HG03039 (cell line): ENCODE data around the gene LGALS9.

ENCODE experiments used
- ATAC-seq: cut with Tn5 transposase; IDR thresholded peaks from one replicate; pipeline ENCODE4 v1.9.1; 2021; ENCODE audit warnings: mild to moderate bottlenecking, moderate library complexity; ENCODE audit not compliant: unreplicated experiment

The LGALS9 gene

DNA sequence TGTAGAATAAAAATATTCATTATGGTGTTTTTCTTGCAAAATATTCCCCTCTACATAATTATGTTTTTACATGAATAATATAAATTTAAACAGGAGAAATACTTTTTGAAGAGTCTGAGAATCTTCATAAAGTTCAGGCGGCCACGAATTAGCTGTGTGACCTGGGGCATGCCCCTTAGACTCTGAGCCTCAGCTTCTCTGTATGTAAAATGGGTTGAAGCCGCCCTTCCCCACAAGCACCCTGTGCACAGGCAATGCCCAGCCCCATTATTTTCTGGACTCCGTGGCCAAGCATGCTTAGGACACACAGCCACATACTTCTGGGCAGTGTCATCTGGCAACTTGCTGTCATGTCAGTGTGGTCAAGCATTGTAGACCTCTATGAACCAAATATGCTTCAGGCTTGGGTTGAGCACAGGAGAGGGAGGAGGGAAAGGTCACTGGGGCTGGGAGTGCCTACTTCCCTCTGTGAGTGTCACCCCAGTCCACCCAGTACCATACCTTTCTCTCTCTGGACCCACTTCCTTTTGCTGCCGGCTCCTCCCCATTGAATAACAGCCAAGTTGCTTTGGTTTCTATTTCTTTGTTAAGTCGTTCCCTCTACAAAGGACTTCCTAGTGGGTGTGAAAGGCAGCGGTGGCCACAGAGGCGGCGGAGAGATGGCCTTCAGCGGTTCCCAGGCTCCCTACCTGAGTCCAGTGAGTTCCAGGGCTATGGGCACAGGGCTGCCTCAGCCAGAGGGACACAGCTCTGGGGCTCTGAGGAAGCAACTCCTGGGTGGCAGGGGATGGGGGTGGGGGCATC is at the start of gene LGALS9:
Gene LGALS9 (plus strand): TSS at position 582 of the 804 bp plus-strand sequence. CDS start 78 bp downstream, at position 660.
- ATAC-seq: no peak

DNA sequence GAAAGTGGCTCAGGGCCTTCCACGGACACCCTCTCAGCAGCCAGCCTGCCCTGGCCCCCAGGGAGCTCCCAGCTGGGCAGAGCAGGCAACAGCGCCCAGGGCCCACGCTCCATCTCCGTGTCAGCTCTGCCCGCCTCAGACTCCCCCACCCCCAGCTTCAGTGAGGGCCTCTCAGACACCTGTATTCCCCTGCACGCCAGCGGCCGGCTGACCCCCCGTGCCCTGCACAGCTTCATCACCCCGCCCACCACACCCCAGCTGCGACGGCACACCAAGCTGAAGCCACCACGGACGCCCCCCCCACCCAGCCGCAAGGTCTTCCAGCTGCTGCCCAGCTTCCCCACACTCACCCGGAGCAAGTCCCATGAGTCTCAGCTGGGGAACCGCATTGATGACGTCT is 48.3 kb upstream of the LGALS9 start:
- no peak for ATAC-seq

DNA sequence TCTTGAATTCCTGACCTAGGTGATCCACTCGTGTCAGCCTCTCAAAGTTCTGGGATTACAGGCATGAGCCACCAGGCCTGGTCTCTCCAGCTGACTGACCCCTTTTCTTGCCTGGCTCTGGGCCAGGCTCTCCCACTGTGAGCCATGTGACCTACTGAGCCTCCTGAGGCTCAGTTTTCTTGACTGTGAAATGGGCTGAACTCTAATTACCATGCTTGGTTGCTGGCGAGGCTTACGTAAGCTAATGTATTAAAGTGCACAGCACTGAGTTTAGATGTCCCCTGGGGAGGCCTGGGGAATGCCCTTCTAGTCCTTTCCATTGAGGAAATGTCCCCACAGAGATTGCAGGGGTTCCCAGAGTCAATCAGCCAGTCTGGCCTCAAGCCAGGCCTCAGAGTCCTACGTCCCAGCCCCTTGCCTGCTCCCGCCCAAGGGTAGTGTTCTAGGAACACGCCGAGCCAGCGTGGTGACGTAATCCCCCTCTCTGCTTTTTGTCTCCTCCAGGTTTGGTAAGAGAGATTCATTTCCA is 45.8 kb upstream of the LGALS9 start:
- no peak for ATAC-seq

DNA sequence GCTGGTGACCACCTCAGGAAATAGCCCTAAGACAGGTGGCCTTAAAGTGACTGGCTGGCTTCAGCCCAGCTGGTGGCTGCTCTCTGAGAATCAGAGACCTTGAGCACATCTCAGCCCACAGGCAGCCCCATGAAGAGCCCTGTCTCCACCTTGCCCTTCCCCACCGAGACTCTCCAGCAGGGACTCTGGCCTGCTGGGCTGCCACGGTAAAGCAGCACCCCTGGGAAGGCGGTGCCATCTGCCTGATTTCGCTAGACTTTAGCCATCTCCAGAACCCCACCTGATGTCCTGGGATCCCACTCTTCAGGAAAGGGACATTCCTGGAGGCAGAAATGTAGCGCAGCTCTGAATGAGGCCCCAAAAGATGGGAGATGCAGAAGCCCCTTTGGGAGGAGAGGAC is 45.2 kb upstream of the LGALS9 start:
- no peak for ATAC-seq

DNA sequence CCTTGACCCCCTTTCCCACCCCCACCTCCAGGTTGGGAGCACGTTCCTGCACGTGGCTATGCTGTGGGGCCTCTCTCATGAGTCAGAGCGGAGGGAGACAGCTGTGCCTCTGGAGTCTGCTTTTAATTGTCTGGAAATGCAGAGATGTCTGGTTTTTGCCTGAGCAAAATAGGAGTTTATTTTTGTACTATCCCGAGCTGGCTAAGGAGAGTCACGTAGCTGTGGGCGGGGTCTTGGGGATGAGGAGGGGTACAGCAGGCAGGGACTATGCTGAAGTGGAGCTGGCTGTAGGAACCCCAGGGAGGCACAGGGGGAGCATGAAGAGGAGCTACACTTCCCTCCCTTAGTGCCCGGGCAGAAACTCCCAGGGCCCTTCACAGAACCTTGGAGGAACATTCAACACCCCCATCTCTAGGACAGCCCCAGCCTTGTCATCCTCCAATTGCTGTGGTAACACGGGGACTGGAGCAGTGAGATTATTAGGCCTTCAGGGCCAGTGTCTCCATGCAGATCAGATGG is 44.7 kb upstream of the LGALS9 start:
- no peak for ATAC-seq

DNA sequence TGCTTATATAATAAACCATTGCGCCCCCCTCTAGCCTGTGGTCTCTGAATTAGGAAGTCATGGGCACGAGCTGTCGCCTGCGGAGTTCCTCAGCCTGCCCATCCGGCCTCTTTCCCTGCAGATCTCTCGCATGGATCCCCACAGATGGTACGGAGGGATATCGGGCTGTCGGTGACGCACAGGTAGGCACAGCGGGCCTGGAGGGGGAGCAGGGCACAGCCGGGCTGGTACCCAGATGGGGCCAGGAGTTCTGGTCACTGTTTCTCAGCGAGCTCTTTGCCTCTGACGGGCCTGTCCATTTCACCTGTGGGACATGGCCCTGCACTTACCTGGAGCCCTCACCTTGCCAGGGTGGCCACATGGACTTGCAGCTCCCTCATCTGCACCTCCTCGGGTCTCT is 42.6 kb upstream of the LGALS9 start:
- no peak for ATAC-seq

DNA sequence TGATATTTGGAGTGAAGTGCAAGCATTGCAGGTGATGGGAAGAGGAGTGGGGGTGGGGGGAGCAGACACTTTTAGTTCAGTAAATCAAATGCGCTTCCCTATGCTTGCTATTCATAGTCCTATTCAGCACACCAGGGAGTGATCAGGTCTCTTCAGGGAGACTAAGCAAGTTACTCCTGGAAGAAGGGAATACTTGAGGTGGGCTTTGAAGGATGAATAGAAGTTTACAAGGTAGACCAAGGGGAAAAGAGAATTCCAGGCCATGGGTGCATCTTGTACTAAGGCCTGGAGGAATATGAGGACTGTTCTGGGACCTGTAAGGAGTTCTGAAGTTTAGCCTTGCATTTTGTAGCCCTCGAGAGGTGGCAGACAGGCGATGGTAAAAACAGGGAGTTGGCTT is 40.1 kb upstream of the LGALS9 start:
- ATAC-seq: no peak

DNA sequence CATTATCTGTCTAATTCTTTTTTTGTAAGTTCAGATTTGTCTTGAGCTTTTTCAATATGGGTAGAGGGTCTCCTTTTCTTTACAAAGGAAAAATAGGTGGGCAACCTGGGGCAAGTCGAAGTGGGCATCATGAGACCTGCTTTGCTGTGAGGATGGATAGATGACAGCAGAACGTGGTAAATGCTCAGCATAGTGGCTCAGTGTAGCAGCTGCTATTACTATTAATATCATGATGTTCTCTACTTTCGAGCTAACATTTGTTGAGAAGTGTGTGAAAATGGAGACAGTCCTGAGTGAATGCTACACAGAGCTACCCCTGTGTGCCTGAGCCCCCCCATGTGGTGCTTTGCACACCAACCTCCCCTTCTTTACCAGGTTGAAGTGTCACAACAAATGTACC is 39.0 kb upstream of the LGALS9 start:
- no peak for ATAC-seq

DNA sequence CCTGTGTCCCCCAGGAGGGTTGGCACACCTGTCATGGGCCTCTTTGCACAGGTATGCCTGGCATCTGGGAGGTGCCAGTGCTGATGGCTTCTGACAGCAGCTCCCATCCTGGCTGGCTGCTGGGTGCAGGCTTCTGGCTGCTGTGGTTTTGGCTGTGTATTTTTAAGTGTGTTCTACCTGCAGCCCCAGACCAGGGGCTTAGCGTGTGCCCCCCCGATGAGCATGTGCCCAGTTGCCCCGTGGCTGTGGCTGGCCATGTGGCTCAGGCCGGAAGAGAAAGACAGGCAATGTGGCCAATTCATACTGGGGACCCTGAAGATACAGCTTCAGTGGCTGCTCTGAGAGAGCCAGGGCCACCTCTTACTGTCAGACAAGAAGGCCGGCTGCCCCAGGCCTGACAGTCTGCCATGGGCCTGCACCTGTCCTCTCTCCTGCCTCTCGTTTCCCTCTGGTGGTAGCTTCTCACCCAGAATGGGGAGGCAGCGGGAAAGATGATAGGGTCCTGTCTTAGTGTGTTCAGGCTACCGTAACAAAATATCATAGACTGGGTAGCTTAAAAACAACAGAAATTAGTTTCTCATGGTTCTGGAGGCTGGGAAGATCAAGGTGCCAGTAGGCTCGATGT is 37.6 kb upstream of the LGALS9 start:
- no peak for ATAC-seq

DNA sequence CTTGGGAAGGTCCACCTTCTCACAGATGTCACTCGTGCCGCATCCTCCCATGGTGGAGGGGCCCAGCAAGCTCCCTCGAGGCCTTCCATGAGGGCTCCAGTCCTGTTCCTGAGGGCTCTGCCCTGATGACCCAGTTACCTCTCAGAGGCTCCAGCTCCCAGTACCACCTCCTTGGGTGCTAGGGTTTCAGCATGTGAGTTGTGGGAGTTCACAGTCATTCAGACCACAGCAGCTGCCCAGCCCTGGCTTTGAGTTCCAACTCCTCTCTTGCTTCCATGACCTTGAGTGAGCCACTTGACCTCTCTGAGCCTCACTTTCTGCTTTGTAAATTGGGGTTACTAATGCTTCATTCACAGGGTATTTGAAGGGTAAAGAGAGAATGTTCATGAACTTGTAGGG is 37.1 kb upstream of the LGALS9 start:
- ATAC-seq: no peak

DNA sequence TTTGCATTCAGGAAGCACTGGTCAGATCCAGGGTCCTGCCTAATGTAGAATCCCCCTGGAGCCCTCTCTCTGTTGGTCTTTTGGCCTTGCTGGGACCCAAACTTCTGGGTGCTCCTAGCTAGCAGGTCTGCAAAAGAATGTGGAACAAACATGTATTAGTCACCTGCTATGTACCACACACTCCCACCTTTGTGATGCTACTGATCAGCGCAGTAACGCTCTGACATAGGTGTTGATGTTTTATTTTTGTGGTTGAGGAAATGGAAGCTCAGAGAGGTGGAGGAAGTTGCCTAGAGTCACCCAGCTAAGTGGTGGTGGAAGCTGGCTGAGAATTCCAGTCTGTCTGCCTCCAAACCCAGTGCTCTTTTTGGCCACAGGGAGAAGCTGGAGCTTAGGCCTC is 35.8 kb upstream of the LGALS9 start:
- ATAC-seq: no peak

DNA sequence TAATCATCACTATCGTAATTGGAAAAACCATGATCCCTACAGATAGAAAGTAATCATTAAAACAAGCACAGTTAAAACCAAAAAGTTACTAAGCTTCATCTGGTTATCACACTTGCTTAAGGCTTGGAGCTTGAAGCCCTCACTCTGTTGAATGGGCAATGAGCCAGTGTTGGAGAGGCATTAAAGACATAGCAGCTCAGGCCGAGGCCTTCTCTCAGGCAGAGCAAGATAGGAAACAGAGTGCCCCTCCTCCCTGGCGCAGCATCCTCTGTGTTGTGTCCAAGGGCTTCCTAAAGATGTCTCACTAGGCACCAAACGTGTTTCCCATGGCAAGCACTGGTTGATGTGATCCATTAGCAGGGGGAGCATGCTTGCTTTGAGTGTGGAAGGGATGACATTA is 34.9 kb upstream of the LGALS9 start:
- no peak for ATAC-seq

DNA sequence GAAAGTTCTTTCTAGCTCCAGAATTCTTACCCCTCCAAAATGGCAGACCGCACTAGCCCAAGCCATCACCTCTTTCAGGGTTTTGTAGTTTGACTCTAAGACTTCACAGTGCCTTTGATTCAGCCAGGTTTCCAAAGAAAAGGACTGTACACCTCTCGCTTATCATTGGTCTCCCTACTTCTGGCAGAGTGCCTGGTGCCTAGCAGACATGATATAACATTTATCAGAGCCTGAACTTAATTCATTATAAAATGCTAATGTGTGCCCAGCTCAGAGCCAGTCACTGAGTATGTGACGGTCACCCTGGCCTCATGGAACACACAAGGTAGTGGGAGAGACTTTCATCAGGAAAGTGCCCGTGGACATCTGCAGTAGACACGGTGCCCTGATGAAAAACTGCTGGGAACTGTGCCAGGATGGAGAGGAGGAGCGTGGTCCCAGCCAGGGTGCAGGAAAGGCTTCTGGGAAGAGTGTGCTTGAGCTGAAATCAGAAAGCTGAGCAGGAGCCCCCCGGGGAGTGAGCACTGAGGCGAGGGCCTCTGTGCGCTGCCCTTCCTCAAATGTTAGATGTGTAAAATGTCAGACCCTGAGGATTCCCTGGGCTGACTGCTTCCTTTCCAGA is 34.3 kb upstream of the LGALS9 start:
- no peak for ATAC-seq

DNA sequence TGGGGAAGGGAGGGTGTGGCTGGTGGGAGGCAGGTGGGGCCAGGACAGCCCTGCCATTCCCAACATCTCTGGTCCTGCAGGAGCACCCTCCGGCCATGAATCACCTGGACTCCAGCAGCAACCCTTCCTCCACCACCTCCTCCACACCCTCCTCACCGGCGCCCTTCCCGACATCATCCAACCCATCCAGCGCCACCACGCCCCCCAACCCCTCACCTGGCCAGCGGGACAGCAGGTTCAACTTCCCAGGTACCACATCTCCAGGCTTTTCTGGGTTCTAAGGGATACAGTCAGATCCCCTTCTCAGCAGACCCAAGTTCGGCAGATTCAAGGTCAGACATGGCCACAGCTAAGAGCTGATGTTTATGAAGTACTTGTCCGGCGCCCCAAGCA is 33.8 kb upstream of the LGALS9 start:
- no peak for ATAC-seq

DNA sequence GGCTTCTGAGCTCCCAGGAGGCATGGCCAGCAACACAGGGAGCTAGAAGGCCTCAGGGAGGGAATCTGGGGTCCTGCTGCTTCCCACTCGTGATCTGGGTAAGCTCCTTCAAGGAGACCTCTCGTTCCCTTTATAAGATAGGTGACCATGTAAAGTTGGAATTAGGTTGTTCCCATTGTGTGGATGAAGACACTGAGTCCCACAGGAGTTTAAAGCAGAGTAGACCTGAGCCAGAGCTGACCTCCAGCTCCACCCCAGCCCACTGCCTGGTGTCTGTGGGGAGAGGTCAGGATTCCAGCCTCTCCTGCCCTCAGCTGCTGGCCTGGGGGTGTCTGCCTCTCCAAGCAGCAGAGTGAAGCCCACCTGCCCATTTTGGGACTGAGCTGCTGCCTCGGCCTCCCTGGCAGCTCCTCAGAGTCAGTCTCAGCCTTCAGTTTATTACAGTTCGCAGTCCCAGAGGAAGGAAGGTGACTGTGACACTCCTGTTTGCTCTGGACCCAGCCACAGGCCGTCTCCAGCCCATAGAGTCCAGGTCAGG is 33.1 kb upstream of the LGALS9 start:
- no peak for ATAC-seq

DNA sequence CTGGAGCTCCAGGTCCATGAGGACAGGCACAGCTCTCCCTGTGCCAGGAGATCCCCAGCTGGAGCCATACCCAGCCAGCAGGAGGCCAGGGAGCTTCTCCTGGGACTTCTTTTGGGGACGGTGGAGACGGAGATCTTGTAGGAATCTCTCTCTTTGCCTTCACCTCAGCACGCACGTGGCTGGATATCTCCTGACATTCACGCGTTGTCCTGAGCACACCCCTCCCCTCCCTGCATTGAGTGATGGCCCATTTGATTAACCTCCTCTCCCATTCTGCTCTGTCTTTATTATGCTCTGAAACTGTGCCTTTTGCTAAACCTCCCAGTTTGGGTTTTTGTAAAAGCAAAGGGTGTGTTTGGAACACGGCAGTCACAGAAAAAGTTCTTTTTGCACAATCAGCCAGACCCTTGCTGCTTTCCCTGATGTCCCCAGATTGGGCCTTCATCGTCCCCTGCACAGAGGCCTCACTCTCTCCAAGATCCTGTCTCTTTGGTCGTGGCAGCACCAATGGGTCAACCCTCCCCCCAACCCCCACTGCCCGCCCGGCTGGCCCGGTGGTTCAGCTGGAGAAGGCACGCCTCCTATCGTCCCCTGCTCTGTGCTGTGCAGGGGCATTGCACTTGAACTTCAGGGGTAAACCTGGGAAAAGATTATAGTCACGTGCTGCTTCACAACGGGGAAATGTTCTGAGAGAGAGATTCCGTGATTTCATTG is 32.5 kb upstream of the LGALS9 start:
- ATAC-seq: no peak

DNA sequence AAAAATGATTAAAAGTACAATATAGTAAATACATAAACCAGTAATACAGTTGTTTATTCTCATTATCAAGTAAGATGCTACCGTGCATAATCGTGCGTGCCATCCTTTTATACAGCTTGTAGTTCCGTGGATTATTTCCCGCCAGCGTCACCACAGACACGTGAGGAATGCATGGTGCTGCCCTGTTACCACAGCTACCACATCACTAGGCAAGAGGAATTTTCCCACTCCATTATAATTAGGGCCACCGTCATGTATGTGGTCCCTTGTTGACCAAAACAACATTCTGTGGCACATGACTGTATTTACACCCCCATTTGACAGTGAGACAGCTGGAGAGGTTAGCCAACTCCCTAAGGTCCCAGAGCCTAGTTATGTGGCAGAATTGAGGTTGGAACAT is 30.5 kb upstream of the LGALS9 start:
- no peak for ATAC-seq

DNA sequence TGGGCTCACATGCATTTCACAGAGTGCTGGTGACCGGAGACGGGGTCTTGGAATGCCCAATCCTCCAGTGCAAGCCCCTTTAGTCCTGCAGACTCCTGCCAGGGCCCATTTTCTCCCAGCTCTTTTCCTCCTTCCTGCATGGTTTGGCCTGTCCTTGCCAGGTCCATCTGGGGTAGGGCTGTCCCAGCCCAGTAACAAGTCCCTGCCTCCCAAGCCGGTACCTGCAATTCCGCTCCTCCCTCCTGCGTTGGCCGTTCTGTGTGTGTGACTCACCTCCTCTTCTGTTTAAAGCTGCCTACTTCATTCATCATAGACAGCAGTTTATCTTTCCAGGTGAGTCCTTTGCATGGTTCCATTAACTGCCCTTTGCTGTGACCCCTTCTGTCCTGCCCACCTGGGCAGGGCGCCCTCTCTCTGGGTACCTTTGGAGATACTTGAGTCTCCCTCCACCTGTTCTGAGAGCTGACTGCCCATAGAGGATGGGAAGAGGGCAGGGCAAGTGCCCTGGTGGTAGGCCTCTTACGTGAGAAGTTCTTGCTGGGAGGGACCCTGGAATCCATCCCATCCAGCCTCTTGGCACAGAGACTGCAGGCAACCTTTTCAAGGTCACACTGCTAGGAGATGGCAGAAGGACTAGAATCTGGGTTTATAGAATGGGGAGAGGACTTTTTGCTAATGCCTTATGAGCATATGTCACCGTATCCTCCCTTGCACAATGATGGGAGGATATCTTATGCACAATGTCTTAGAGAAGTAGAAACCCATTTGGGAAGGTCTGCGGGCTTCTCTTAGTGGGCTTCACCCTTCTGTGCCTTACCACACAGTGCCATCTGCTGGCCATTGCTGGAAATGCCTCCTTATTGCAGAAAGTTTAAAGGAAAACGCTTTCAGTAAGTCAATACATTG is 29.7 kb upstream of the LGALS9 start:
- ATAC-seq: no peak

DNA sequence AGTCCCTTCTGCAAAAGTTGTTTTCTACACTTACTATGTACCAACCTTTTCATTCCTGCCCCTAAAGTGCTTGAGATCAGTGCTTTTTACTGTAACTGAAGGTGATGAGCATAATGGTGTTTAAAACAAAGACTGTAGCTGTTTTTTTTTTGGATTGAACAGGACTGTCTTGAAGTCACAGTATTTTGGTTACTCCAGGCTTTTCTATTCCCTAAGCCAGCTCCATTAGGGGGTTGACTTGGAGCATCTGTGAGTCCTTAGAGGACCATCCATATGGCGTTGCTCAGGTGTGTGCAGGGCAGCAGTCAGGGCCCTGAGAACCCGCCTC is 29.0 kb upstream of the LGALS9 start:
- ATAC-seq: no peak
